Stimulated activated CD4-positive, alpha-beta T cell treated with anti-CD3 and anti-CD28 coated beads, Interleukin-4, amount 100 ng/mL, for 24 hours (primary cell): ENCODE data around the gene BHLHE41.

Source experiments
- DNase-seq: peaks from one replicate; pipeline ENCODE4 v3.0.0-alpha.2; 2020

Gene BHLHE41

GRCh38 chr12:26133521-26133920, 8.7 kb upstream of the BHLHE41 start:
- DNase-seq, result no peak

DNA sequence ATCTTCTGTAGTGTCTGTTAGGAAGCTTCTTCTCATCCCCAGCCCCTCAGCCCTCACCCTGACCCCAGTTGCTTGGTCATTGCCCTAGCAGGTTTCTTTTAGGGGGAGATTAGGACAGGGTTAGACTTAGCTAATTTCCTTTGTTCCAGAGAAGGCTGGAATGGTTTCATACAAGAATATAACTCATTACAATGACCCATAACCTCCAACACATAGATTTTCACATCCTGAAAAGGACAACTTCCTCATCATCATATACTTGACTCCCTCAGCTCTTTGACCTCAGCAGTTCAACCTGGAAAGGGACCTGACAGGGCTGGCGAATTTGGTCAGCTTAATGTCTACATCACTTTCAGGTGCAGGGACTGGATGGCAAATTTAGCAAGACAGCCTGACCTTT, 8.0 kb upstream of the BHLHE41 start:
- no peak for DNase-seq

DNA sequence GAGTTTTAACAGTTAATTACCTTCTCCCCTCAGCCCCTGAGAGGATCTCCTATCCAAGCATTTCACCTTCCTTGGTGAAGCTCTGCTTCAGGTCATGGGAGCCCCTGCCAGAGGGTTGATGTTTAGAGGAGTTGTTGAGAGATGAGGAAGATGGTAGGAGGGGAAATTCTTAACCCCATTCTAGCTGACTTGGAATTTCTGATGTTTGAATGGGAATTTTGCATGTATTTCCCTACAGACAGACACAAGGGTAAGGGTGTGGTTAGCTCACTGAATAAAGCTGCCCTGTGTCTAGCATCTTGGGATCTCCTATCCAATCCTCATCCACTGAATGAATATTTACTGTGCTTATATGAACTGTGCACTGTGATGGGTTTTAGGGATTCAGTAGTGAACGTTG, 7.1 kb upstream of the BHLHE41 start:
- DNase-seq, result no peak

- no peak for DNase-seq
Measured at GRCh38 chr12:26130728-26131127, 5.9 kb upstream of the BHLHE41 start.

GRCh38 chr12:26128168-26128567, 3.3 kb upstream of the BHLHE41 start:
- no peak for DNase-seq

DNA sequence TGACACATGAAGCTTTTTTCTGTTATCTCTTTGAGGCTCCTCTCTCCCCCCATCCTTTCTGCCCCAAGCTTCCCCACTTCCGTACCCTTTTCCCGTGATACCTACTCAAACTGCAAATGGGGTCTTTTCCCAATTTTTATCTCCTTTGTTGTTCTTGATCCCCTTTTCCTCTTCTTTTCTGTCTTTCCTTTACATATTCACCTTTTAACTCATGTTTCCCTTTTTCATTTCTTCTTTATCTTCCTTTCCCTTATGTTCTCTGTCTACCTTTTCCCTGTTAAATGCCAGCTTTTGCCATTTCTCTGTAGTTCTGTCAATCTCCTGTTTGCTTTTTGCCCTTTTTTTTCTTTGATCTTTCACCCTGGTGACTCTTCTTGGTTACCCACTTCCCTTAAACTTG, 2.6 kb upstream of the BHLHE41 start:
- DNase-seq, result no peak

- peak; percentile 23 for DNase-seq
Measured at GRCh38 chr12:26126340-26127284, 1.8 kb upstream of the BHLHE41 start.

GRCh38 chr12:26125400-26126339, 833 bp upstream of the BHLHE41 start:
- DNase-seq, result peak; percentile 29

DNA sequence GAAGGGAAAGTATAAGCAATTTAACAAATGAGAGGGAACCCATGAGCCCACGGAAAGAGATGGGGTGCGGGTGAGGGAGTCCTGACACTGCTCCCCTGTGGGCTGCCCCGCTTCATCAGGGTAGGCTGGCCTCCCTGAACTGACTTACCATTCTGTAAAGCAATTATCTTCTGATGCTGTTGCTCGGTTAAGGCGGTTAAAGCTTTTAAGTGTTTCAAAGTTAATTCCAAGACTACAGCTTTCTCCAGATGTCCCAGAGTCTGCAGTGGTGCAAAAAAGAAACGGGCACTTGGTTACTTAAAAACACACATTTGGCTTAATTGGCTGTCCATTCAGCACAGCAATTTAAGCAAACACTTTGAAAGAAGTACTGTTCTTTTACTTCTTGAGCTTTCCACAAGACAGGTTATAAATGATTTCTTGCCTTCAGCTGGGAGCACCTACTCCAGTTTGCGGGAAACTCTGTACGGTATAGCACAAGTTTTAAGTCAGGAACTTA, 1.3 kb downstream of the BHLHE41 start:
- DNase-seq, result no peak

- DNase-seq, result no peak
Measured at GRCh38 chr12:26122681-26123481, 2.0 kb downstream of the BHLHE41 start.

DNA sequence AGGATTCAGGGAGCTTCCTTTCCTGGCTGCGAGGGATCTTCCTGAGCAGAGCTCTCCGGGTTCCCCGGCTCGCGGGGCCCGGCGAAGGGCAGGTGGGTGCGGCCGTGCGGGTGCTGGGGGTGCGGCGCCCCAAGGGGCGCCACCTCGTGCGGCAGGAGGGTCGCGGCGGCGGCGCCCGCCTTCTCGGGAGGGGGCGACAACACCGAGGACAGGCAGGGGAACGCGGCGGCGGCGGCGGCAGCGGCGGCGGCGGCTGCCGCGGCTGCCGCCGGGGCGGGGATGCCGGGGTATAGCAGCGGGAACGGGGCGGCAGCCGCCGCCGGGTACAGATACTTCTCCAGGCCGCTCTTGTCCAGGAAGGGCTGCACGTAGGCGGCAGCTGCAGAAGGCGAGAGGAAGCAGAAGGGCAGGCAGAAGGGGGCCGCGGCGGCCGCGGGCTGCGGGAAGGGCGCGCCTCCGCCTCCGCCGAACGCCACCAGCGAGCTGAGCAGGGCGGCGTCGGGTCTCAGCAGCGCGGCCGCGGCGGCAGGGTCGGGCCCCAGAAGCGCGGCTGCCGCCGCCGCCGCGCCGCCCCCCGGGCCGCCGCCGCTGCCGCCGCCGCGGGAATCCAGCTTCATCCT, 2.7 kb downstream of the BHLHE41 start:
- no peak for DNase-seq

DNA sequence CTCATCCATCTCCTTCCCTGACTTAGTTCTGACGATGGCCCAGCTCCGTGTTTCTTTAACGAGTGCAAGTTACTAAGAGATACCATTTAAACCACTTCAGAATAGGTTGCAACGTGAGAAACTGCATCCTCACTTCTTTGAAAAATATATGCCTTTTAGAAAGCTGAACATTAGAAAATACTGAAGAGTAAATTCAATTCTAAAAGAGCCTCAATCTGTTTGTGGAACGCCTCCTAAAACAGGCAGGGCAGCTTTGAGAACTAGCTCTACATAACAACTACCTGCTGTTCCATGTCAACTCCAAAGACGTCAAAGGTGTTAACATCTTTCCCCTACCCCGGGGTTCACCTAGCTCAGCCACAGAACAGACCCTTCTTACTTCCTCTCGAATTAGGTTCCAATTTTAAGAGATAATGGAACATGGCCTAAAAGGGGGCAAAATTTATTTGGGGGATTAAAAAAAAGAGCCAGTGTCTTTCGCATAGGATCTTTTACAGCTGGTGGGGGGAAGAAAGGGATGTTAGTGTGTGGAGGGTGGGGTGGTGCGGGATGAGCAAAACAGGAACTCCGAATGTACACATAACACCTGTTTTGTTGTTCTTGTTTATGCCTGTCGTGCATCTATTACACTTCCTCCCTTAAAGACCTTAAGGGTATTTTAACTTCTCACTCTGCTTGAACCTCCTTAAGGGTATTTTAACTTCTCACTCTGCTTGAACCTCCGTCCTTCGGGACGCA, 3.3 kb downstream of the BHLHE41 start:
- no peak for DNase-seq

GRCh38 chr12:26120561-26121274, 4.1 kb downstream of the BHLHE41 start:
- DNase-seq, result no peak

DNA sequence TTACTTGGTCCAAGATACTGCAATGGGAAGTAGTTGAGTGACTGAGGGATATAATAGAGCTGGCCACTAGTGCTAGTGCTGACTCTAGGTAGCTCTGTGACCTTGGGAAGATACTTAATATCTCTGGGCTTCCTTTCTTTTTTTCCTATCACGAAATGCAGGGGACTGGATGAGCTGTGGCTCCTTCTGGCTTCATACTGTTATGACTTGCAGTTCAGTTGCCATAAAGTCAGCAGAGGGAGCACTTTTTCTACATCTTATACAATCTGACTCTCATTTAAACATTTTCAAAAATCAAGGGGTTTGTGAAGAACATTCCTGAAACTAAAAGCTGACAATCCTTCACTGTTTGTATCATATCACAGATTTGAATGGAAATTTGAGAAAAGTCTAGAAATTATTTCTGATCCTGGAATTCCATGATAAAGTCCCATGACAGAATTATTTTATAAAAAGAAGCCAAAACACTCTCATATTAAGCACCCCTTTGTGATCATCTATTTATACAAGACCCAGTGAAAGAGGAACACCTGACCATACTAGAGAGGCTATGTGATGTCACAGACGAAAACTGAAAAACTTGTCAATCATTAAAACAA, 5.3 kb downstream of the BHLHE41 start:
- no peak for DNase-seq

- no peak for DNase-seq
Measured at GRCh38 chr12:26118308-26118707, 6.5 kb downstream of the BHLHE41 start.

GRCh38 chr12:26116829-26117715, 7.8 kb downstream of the BHLHE41 start:
- no peak for DNase-seq

- no peak for DNase-seq
Measured at GRCh38 chr12:26114720-26115401, 10.0 kb downstream of the BHLHE41 start.
